ENCODE data around the gene MCEE.
"Not testable (repeated sequence)": the region's sequence is repeated elsewhere in the genome, so short reads cannot be mapped to it uniquely, and the experiment has no call there.

Gene MCEE

DNA sequence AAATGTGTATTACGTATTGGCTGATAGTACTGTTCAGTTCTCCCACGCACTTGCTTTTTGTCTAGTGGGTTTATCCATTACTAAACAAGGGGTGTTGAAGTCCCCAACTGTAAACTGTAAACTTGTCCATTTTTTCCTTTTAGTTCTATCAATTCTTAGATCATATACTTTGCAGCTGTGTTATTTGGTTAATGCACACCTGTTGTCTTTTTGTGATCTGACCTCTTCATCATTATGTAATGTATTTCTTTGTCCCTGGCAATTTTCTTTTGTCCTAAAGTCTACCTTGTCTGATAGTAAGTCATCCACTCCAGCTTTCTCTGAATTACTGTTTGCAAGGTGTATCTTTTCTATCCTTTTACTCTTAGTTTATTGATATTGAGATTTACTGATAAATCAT, 21.9 kb downstream of the MCEE start:
- ATAC-seq (no peak), DNase-seq (no peak)
- H3K27ac Mint-ChIP-seq, result no peak overlapping the region
- no peak overlapping the region for H3K4me3 Mint-ChIP-seq
- no peaks in the 10 kb centered on the region for H3K27me3 Mint-ChIP-seq
- no peaks in the 10 kb centered on the region for H3K4me1 Mint-ChIP-seq
- H3K9me3 Mint-ChIP-seq, result peaks cover 4% of the 10 kb centered on the region
- H3K36me3 Mint-ChIP-seq (ENCODE audit: low read depth), result peaks cover 9% of the 10 kb centered on the region

DNA sequence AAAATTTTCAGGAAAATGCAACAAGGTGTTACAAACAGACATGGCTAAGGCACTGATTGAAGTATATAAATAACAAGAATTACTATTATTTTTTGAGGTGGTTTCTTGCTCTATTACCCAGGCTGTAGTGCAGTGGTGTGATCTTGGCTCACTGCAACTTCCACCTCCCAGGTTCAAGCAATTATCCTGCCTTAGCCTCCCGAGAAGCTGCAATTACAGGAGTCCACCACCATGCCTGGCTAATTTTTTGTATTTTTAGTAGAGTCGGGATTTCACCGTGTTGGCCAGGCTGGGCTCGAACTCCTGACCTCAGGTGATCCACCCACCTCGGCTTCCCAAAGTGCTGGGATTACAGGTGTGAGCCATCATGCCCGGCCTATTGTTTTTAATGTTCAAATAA, 23.6 kb downstream of the MCEE start:
- not testable (repeated sequence) for H3K36me3 Mint-ChIP-seq (ENCODE audit: low read depth); H3K4me3 Mint-ChIP-seq; ATAC-seq; H3K9me3 Mint-ChIP-seq; H3K4me1 Mint-ChIP-seq; H3K27me3 Mint-ChIP-seq; H3K27ac Mint-ChIP-seq; DNase-seq

DNA sequence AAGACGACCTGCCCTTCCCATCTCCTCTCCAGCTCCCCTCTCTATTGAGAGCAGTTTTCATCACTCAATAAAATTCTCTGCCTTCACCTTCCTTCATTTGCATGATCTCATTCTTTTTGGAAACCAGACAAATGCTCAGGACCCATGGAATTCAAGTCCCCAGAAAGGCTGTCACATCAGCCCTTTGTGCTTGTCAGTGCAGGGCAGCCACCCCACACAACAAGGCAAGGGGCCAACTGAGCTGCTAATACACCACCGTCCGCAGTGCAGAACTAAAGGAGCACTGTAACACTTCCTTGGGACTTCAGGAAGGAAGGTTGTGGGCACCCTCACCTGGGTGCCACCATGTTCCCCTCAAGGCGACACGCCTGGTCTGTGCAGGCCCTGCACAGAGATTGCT, 26.2 kb downstream of the MCEE start:
- DNase-seq, result no peak
- peaks cover 6% of the 10 kb centered on the region for H3K36me3 Mint-ChIP-seq (ENCODE audit: low read depth)
- no peak overlapping the region for H3K4me3 Mint-ChIP-seq
- no peaks in the 10 kb centered on the region for H3K27me3 Mint-ChIP-seq
- H3K4me1 Mint-ChIP-seq, result no peaks in the 10 kb centered on the region
- ATAC-seq, result no peak
- H3K9me3 Mint-ChIP-seq, result peaks cover 4% of the 10 kb centered on the region
- H3K27ac Mint-ChIP-seq, result no peak overlapping the region

GRCh38 chr2:71102981-71103681, 26.9 kb downstream of the MCEE start:
- DNase-seq (no peak), ATAC-seq (no peak)
- H3K4me1 Mint-ChIP-seq, result no peaks in the 10 kb centered on the region
- no peak overlapping the region for H3K27ac Mint-ChIP-seq
- H3K4me3 Mint-ChIP-seq, result no peak overlapping the region
- H3K36me3 Mint-ChIP-seq (ENCODE audit: low read depth), result peaks cover 1% of the 10 kb centered on the region
- peaks cover 4% of the 10 kb centered on the region for H3K9me3 Mint-ChIP-seq
- H3K27me3 Mint-ChIP-seq, result no peaks in the 10 kb centered on the region

DNA sequence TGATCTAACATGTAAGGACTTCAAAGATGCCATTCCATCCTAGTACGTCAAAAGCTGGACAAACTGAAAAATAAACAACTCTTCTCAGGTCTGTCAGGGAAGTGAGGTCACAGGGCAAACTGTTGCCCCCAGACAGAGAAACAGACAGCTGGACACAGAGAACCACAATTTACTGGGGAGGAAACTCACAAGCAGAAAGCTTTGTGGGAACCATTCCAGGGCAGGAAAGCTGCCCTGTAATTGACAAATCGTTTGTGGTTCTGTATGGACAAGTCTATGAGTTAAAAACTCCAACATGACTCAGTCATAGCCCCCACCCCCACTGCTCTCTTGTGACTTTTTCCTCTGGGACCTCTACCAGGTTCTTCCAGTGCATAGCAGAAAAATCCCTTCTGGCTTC, 28.4 kb downstream of the MCEE start:
- Mint-ChIP-seq H3K9me3 (peaks cover 4% of the 10 kb centered on the region), H3K4me3 (no peak overlapping the region), H3K4me1 (no peaks in the 10 kb centered on the region), H3K27ac (no peak overlapping the region), H3K27me3 (peaks cover 4% of the 10 kb centered on the region), H3K36me3 (ENCODE audit: low read depth) (no peaks in the 10 kb centered on the region)
- ATAC-seq, result no peak
- DNase-seq, result no peak

- peak; percentile 58 for DNase-seq
- Mint-ChIP-seq H3K27me3 (peaks cover 4% of the 10 kb centered on the region), H3K4me1 (no peaks in the 10 kb centered on the region), H3K27ac (no peak overlapping the region), H3K36me3 (ENCODE audit: low read depth) (no peaks in the 10 kb centered on the region), H3K4me3 (no peak overlapping the region), H3K9me3 (peaks cover 1% of the 10 kb centered on the region)
- no peak for ATAC-seq
Observed at GRCh38 chr2:71100195-71100964, 29.6 kb downstream of the MCEE start.

GRCh38 chr2:71092491-71093260, 37.4 kb downstream of the MCEE start:
- not testable (repeated sequence) for ATAC-seq; H3K36me3 Mint-ChIP-seq (ENCODE audit: low read depth); H3K4me3 Mint-ChIP-seq; H3K4me1 Mint-ChIP-seq; DNase-seq; H3K9me3 Mint-ChIP-seq; H3K27me3 Mint-ChIP-seq; H3K27ac Mint-ChIP-seq

DNA sequence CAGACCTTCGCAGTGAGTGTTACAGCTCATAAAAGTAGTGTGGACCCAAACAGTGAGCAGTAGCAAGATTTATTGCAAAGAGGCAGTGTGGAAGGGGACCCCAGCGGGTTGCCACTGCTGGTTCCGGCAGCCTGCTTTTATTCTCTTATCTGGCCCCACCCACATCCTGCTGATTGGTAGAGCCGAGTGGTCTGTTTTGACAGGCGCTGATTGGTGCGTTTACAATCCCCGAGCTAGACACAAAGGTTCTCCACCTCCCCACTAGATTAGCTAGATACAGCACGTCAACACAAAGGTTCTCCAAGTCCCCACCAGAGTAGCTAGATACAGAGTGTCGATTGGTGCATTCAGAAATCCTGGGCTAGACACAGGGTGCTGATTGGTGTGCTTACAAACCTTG, 38.2 kb downstream of the MCEE start:
- H3K4me3 Mint-ChIP-seq; H3K36me3 Mint-ChIP-seq (ENCODE audit: low read depth); H3K27ac Mint-ChIP-seq; ATAC-seq; H3K27me3 Mint-ChIP-seq; DNase-seq; H3K4me1 Mint-ChIP-seq; H3K9me3 Mint-ChIP-seq: not testable (repeated sequence)

DNA sequence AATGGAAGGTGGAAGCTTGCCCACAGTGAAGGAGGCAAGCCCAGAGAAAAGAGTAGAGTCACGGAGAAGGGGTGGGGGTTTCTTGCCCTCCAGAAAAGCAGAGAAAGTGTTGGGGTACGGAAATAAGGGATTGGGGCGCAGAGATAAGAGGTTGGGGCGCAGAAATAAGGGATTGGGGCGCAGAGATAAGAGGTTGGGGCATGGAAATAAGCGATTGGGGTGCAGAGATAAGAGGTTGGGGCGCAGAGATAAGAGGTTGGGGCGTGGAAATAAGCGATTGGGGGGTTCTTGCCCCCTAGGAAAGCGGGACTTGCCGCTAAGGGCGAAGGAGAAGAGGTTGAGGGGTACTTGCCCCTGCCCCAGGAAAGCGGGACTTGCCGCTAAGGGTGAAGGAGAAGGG, 40.6 kb downstream of the MCEE start:
- DNase-seq; H3K27ac Mint-ChIP-seq; H3K9me3 Mint-ChIP-seq; ATAC-seq; H3K36me3 Mint-ChIP-seq (ENCODE audit: low read depth); H3K27me3 Mint-ChIP-seq; H3K4me1 Mint-ChIP-seq; H3K4me3 Mint-ChIP-seq: not testable (repeated sequence)

- DNase-seq; H3K27ac Mint-ChIP-seq; ATAC-seq; H3K36me3 Mint-ChIP-seq (ENCODE audit: low read depth); H3K4me3 Mint-ChIP-seq; H3K9me3 Mint-ChIP-seq; H3K27me3 Mint-ChIP-seq: not testable (repeated sequence)
- H3K4me1 Mint-ChIP-seq, result peaks cover 18% of the 10 kb centered on the region
Observed at GRCh38 chr2:71085325-71086003, 44.6 kb downstream of the MCEE start.

DNA sequence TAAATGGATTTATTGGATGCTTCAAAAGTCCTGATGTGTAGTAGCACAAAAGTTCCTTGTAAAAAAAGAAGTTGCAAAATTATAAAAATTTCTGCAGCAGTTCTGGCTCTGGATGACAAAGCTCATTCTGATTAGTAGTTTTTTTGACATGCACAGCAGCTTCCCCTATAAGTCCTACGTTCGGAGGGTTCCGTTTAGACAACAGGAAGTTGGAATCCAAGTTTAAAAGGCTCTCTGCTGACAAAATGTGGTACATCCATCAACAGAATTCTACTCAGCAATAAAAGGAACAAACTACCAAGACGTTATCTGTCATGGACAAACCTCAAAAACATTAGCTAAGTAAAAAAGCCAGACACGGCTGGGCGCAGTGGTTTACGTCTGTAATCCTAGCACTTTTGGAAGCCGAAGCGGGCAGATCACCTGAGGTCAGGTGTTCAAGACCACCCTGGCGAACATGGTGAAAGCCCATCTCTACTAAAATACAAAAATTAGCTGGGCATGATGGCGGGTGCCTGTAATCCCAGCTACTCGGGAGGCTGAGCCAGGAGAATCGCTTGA, 46.2 kb downstream of the MCEE start:
- not testable (repeated sequence) for H3K27ac Mint-ChIP-seq; ATAC-seq; H3K27me3 Mint-ChIP-seq; H3K36me3 Mint-ChIP-seq (ENCODE audit: low read depth); H3K4me3 Mint-ChIP-seq; H3K9me3 Mint-ChIP-seq; DNase-seq
- H3K4me1 Mint-ChIP-seq, result peaks cover 18% of the 10 kb centered on the region

GRCh38 chr2:71083297-71083696, 46.7 kb downstream of the MCEE start:
- H3K4me3 Mint-ChIP-seq; ATAC-seq; H3K36me3 Mint-ChIP-seq (ENCODE audit: low read depth); H3K27ac Mint-ChIP-seq; H3K27me3 Mint-ChIP-seq; H3K9me3 Mint-ChIP-seq; DNase-seq: not testable (repeated sequence)
- H3K4me1 Mint-ChIP-seq, result peaks cover 18% of the 10 kb centered on the region

DNA sequence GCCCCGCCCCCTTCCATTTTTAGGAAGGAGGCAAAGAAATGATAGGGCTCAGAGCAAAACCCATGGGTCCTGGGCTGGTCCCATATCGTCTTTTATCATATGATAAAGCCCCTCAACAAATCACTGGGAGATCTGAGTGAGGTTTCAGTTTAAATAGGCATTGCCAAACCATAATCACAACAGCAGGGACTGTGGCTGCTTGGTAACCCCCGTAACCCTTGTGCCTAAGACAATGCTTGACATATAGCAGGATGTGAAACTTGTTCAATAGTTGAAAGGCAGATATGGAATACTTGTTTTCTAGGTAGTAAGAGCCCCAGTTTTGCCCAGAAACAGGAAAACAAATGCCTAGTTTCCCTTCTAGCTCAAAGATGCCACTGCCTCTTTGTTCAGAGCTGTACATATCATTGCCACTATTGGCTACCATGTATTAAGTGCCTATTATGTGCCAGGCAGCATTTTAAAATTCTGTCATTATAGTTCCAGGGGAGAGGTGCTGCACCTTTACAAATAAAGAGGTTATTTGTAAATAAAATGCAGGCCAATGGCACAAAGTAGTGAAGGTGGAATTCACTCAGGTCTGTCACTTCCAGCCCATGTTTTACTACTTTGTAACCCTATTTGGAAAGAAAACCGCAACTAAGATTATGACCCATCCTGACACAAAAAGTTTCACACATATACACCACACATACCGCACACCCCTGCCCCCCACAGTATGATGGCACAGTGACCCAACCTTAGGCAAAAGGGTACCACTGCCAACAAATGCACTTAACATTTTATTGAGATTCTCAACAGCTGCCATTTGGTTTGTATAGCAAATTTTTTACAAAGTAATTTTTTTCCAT, 47.4 kb downstream of the MCEE start:
- peak overlapping the region; percentile 59 for H3K27ac Mint-ChIP-seq
- peak overlapping the region; percentile 6 for H3K4me3 Mint-ChIP-seq
- H3K9me3 Mint-ChIP-seq, result no peaks in the 10 kb centered on the region
- peaks cover 6% of the 10 kb centered on the region for H3K36me3 Mint-ChIP-seq (ENCODE audit: low read depth)
- ATAC-seq (peak; percentile 93), DNase-seq (peak; percentile 67)
- peaks cover 2% of the 10 kb centered on the region for H3K27me3 Mint-ChIP-seq
- peaks cover 18% of the 10 kb centered on the region for H3K4me1 Mint-ChIP-seq

All from activated naive CD8-positive, alpha-beta T cell treated with anti-CD3 and anti-CD28 coated beads, Interleukin-2, amount 50 U/mL, for 24 hours (primary cell).